HTERT RPE-1 (cell line): Measurements from ENCODE around the gene PLEKHG4.

Source experiments
- in situ Hi-C: fragments of 300-500 bp; cut with MboI; formaldehyde crosslinking; loops from 4 replicates; pipeline ENCODE4 v1.14.3; 2020; ENCODE audit warnings: low sequenced_read_pairs

Gene PLEKHG4

DNA sequence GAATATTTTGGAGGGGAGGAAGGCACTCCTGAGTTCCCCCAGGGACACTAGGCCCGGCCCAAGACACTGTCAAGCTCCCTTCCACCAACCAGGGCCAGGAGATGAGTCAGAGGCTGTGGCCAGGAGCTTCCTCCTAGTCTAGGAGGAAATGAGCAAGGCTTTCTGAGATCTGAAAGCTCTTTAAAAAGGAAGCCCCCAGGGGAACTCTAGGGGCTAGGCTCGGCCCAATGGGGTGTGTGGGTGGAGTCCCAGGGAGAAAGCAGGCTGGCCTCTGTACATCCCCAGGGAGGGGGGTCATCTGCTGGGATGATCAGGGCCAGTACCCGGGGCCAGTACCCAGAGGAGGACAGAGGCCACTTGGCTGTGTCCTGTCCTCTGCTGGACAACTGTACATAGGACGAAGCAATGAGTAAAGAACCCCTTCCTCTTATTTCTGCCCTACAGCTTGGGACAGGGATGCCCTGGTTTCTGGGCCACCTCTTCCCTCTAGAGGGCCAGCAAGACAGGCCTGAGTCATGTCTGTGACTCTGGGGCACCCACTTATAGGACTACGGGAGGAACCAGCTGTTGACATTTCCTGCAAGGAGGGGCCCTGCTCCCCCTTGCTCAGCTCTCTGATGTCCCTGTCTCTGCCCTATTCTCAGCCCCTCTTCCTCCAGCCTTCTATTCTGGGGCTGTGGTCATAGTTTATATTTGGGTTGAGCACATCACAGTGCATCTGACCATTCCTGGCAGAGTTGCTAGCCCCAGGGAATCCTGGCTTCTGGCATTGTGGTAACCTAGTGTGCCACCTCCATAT lies 34.7 kb upstream of the PLEKHG4 start:
- in situ Hi-C loops, result no loop called here

DNA sequence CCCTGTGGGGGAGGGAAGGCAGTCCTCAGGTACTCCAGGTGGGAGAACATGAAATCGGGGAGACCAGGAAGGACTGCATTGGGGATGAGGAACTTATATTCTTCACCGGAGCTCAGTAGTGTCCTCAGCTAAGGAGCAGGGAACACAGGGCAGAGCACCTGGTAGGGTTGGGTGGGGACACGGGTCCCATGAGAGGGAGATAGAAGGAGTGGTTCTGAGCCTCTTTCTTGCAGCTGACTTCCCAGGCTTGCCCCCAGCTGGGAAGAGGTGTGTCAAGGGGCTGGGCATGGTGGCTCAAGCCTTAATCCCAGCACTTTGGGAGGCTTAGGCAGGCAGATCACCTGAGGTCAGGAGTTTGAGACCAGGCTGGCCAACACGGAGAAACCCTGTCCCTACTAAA lies 34.1 kb upstream of the PLEKHG4 start:
- in situ Hi-C loops, result no loop called here

DNA sequence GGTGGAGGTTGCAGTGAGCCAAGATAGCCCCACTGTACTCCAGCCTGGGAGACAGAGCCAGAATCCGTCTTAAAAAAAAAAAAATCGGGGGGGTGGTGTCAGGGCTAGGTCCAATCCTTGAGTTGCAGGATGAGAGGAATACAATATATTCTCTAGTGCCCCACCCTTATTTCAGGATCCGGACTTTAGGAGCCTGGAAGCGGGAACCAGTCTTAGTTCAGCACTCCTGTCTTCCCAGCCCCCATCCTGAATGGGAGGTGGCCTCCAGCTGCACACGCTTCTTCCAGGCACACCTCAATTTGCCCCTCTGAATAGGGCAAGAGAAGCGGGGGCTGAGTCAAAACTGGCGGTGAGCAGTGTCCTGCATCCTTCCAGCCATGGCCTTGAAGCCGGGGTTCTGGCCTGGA lies 33.7 kb upstream of the PLEKHG4 start:
- in situ Hi-C loops, result no loop called here

DNA sequence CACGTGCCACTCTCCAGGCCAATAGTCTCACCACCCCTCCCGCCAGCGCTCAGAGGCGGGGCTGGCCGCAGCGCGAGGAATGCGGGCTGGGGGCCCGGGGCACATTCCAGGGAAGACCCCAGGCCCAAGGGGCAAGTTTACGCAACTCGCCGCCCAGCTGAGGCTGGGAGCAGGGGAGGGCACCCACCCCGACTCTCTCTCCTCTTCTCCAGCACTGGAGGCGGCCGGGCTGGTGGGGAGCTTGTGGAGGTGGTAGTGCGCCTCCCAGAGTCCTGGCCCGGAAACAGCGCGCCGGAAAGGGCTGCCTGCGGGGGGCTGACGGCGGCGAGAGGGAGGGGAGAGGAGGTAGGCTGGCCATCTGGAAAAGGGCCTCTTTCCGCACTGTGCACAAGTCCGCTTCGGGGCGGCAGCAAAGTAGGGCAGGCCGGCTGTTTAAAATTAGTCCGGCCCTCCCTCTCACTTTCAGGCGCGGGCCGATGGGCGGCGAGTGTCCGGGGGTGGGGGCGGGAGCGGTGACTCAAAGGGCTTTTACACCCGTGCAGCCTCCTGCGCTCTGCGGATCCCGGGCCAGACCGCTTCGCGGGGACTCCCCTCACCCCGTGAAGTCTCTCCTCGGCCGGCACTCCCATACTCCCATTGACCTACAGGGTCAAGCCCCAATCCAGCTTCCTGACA lies 33.1 kb upstream of the PLEKHG4 start:
- in situ Hi-C loops, result no loop called here

DNA sequence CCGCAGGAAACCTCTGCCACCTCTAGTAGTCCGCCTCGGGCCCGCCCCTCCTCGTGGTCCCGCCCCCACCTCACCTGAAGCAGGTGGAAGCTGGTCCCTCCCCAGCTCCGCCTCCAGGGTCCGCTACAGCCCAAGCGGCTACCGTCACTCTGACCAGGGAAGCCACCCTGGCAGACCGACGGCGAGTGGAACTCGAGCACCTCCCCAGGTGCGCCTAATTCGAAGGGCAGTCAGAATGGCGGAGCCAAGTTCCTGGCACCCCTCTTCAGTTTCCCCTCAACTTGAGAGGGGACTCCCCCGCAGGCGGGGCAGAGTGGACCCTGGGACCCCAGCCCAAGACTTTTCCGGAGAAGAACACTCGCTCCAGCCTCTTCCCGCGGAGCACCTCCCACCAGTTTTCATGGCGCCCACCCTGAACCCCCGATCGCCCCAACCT lies 32.6 kb upstream of the PLEKHG4 start:
- in situ Hi-C loops, result no loop called here

DNA sequence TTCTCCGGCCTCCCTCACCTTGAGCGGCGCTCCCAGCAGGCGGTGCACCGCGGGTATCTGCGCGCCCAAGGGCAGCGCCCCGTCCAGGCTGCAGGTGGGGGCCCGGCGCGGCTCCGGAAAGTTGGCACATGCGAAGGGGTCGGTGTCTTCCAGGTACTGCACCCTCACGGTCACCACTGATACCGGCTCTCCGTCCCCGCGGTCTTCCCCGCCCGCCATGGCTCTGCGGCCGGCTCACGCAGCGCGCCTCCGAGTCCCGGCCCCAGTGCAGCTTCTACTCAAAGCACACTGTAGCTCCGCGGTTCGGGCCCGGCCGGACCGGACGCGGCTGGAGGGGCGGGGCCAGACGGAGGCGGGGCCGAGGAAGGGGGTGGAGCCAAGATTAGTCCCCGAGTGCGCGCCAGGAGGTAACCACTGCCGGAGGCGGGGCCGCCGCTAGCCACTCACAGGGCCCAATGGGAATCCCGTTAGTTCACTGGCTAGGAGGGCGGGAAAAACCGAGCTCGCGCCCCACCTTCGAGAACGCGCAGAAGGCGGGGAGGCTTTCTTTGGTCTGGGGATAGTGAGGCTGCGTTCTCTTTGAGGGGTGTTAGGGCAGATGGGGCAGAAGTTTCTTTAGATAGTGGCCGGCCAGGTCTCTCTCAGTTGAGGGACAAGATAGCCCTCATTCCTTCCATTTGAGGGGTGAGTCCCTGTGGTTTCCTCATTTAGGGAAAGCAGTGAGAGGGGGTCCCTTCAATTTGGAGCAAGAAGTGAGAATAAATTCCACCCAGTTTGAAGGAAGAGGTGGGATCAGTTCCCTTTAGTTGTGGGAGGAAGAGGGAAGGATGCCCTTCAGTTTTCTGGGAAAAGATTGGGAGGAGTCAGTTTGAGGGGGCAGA lies 31.9 kb upstream of the PLEKHG4 start, which contains the start of gene FHOD1:
Gene FHOD1 (minus strand): TSS at position 290 of the 881 bp plus-strand sequence. CDS start 71 bp downstream, at position 219.
- in situ Hi-C loops, result no loop called here

DNA sequence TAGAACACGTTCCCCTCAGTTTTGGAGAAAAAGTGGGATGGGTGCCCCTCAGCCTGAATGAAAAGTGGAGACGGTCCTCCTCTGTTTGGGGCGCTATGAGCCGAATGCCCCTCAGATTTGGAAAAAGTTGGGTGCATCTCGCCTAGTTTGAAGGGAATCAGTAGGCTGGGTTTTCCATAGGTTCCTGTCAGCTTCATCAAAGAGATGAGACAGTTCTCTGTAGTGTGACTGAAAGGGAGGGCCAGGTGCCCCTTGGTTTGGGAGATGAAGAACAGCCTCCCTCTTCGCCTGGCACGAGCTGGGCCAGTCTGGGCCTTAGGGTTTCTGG lies 31.3 kb upstream of the PLEKHG4 start:
- in situ Hi-C loops, result no loop called here

DNA sequence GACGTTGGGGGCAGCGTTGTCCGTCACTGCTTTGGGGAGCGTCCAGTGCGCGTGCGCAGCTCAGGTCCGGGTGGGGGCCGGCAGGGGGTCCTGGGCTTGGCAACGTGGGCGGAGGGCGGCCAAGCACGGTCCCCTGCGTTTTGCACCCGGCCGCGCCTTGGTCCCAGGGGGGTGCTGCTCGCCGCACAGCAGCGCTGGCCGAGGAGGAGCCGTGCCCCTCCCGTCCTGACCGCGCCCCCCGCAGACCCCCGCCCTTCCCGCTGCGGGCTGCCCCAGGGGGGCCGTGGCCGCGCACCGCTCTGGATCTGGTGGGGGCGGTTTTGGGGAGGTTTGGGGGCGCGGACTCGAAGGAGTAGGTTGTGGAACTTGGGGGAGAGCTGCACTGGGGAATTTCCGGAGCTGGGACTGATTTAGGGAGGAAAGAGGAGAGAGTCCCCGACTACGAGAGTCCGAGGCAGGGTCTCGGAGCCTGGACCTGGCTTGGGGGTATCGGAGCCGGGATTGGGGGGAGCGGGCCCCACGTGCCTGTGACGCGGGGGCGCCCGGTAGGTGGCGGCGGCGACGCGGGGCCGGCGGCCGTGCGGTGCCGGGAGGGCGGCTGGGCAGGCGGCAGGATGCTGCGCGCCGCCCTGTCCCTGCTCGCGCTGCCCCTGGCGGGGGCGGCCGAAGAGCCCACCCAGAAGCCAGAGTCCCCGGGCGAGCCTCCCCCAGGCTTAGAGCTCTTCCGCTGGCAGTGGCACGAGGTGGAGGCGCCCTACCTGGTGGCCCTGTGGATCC lies 30.7 kb upstream of the PLEKHG4 start, which contains the start of gene SLC9A5:
Gene SLC9A5 (plus strand): TSS at position 579 of the 777 bp plus-strand sequence. CDS start 36 bp downstream, at position 615.
- in situ Hi-C loops, result no loop called here

DNA sequence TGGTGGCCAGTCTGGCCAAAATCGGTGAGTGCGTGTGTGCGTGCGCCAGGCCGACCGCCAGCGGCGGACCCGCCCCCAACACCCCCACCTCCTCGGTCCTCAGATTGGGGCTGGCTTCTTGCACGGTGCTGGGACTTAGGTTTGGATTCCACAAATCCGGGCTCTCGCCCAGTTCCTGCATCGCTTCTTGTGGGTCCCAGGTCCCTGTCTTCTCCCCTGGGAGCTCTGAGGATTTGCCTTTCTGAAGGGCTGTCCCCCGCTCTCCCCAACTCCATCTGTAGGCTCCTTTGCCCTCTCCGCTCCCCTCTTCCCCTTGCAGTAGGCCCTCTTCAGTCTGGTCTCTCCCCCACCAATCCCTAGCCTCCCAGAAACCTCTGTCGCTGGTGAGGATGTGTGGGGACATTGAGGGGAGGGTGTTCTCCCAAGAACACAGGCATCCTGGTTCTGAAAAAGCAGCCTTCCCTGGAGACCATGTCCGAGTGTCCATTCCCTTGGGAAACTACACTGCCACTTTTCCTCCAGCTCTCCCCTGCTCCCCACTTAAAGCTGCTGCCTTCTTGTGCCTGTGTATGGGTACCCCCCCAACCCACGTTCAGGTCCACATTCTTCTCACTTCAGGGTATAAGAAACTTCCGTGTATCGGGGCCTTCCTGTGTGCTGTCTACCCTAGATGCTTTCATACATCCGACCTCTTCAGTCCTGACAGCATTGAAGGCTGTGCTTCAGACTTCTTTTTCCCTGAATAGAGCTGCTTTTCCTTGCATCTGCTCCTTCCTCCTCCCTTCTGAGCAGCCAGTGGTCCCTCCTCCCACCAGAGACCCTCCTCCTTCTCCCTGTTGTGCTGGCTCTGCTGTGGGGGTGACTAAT lies 29.9 kb upstream of the PLEKHG4 start:
- in situ Hi-C loops, result no loop called here

DNA sequence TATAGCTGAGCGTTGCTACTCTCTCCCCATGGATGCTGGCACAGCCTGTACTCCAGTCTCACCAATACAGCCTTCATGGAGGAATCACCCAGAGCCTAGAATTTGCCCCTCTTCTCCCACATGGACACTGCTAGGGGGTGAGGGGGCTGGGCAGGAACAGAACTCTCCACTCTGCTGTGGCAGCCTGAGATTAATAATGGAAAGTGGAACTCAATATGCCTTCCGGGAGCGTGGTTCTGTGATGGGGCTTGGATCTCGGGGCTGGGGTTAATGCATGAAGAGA lies 29.3 kb upstream of the PLEKHG4 start:
- in situ Hi-C loops, result no loop called here

DNA sequence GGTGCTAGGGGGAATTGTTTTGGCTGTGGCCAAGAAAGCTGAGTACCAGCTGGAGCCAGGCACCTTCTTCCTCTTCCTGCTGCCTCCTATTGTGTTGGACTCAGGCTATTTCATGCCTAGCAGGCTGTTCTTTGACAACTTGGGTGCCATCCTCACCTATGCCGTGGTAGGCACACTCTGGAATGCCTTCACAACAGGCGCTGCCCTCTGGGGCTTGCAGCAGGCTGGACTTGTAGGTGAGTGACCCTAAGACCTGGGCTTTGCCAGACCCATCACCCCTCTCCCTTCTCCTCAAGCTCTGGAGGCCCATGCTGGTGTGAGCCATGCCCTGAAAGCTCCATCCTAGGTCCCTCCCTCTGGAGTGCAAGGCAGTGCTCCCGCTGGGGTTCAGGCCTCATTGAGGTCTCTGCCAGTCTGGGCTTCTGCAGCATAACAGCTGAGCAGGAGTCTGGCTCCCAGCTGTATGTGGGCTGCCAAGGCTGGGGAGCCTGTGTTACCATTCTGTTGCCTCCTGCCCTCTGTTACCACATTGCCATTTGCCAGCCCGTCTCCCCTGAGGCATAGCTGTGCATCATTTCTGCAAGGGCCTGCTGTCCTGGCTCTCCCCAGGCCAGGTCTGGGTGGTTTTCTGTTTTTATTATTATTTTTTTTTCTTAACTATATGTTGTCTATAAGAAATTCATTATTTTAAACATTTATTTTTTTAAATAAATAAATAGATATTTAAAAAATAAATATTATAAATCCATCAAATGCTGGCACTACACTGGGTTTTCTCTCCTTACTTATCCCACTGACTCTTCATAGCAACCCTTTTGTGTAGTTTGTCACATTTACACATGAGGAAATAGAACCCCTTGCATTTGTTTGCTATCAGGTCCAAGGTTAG lies 26.5 kb upstream of the PLEKHG4 start:
- in situ Hi-C loops, result no loop called here

DNA sequence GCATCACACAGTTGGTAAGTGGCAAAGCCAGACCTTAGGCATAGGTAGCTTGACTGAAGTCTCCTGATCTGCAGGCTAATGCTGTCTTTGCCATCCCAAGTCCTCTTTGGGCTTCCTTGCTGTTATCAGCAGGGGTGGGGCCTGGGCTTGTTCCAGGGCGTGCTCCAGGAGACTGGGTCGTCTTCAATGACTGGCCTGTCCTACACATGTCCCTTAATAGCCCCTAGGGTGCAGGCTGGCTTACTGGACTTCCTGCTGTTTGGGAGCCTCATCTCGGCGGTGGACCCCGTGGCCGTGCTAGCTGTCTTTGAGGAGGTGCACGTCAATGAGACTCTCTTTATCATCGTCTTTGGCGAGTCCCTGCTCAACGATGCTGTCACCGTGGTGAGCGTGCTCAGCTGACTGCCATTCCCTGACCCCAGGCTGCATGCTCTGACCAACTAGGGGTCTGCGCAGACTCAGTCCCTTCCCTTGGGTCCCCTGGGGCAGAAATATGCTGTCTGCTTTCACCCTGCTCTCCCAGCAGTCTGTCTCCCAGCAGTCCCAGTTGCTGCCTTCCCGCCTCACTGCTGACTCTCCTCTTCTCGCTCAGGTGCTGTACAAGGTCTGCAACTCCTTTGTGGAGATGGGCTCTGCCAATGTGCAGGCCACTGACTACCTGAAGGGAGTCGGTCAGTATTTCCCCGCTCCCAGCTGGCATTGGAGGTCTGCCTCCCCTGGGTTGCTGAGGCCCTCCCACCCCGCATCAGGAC lies 24.4 kb upstream of the PLEKHG4 start:
- in situ Hi-C loops, result no loop called here

DNA sequence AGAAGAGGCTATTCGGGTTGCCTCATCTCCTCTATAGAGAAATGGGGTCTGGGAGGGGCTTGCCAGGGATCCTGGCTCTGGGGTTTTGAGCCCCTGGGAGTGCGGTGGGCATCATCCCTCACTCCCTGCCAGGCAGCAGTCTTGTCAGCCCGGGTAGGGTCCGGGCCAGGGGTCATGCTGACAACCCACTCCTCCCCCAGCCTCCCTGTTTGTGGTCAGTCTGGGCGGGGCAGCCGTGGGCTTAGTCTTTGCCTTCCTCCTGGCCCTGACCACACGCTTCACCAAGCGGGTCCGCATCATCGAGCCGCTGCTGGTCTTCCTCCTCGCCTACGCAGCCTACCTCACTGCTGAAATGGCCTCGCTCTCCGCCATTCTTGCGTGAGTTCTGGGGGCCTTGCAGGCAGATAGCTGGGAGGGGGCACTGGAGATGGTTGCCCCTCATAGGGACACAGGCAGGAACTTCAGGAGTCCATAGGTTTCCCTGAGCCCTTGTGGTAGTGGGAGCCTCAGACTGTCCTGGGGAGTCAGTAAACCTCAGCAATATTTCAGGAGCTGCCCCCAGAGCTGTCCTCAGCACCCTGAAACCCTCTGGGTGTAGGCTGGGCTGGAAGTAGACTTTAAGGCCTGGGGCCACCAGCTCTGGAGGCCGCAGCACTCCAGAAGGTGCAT lies 23.6 kb upstream of the PLEKHG4 start:
- in situ Hi-C loops, result no loop called here

DNA sequence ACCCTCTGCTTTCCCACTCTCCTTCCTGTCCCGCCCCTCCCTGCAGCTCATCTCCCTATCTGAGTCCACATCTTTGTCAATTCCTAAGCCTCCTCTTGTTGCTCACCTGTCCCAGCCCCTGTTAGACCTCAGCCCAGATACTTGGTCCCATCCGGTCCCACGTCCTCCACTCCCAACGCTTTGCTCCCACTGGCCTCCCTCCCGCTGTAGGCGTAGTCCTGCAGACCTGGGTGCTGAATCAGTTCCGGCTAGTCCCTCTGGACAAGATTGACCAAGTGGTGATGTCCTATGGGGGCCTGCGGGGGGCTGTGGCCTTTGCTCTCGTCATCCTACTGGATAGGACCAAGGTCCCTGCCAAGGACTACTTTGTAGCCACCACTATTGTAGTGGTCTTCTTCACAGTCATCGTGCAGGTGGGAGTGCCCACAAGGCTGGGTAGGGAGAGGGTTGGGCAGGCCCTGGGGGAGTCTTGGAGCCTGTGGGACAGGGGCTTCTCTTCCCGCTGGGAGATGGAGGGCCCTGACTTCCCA lies 22.6 kb upstream of the PLEKHG4 start:
- in situ Hi-C loops, result no loop called here

DNA sequence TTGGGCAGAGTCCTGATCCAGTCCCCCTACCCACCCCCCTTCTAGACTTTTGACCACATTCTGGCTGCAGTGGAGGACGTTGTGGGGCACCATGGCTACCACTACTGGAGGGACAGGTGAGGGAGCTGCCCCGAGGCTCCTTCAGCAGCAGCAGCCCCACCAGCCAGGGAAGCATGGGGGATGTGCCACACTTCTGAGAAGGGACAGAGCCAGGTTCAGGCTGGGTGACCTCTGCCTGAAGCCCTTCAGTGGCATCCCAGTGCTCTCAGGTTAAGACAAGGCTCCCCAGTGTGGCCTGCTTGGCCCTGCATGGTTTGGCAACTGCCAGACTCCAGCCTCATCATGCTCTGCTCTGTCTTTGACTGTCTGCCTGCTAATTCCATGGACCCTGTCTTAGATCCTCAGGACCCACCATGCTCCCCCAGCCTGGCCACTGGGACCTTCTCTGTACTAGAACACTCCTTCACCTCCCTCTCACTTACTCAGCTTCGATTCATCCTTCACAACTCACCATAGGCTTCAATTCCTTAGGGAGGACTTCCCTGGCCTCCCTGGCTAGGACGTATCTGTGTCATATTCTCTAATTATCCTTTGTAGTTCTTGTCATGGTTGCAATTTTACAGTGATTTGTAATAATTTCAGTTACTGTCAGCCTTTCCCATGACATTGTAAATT lies 21.7 kb upstream of the PLEKHG4 start:
- in situ Hi-C loops, result no loop called here

DNA sequence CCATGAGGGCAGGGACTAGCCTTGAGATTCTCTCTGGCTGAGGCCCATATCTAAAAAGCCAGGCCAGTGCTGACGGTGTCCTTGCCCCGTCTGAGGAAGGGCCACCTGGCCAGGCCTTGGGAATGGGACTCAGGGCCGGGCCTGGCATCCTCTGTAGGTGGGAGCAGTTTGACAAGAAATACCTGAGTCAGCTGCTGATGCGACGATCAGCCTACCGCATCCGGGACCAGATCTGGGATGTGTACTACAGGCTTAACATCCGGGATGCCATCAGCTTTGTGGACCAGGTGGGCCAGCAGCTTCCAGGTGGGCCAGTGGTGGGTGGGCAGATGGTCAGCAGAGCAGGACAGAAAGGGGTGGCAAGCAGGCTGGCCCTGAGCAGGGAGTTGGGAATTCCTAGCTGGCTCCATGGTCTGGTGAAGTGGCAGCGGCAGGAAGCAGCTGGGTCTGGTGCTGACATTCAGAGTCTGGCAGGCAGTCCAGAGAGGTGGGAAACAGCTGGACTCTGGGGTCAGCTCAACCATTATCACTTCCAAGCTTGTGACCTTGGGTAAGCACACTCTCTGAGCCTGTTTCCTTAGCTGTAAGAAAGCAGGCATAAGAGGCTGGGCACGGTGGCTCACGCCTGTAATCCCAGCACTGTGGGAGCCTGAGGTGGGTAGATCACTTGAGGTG lies 21.0 kb upstream of the PLEKHG4 start:
- in situ Hi-C loops, result no loop called here
